ENCODE measurements around the gene CD6.

The CD6 gene

DNA sequence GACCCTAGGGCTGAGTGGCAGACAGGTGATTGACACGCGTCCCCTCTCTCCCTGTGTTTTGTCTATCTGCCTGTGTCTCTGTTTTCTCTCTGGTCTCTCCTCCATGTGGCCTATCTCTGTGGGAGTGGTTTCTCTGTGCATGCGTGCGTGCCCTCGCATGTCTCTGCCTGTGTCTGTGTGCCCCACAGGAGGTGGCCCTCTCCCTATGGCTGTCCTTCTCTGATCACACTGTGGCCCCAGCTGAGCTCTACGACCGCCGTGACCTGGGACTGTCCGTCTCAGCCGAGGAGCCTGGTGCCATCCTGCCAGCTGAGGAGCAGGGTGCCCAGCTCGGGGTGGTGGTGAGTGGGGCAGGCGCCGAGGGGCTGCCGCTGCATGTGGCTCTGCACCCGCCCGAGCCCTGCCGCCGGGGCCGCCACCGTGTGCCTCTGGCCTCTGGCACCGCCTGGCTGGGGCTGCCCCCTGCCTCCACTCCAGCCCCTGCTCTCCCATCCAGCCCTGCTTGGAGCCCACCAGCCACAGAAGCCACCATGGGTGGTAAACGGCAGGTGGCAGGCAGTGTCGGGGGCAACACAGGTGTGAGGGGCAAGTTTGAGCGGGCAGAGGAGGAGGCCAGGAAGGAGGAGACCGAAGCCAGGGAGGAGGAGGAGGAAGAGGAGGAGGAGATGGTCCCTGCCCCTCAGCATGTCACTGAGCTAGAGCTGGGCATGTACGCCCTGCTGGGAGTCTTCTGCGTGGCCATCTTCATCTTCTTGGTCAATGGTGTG is 35.6 kb upstream of the CD6 start:
- no peak for DNase-seq

DNA sequence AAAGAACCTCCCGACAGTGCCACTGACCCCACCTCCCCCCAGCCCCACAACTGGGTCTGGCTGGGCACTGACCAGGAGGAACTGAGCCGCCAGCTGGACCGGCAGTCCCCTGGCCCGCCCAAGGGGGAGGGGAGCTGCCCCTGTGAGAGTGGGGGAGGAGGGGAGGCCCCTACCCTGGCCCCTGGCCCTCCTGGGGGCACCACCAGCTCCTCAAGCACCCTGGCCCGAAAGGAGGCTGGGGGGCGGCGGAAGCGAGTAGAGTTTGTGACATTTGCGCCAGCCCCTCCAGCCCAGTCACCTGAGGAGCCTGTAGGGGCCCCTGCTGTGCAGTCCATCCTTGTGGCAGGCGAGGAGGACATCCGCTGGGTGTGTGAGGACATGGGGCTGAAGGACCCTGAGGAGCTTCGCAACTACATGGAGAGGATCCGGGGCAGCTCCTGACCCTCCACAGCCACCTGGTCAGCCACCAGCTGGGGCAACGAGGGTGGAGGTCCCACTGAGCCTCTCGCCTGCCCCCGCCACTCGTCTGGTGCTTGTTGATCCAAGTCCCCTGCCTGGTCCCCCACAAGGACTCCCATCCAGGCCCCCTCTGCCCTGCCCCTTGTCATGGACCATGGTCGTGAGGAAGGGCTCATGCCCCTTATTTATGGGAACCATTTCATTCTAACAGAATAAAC is 34.9 kb upstream of the CD6 start:
- no peak for DNase-seq

DNA sequence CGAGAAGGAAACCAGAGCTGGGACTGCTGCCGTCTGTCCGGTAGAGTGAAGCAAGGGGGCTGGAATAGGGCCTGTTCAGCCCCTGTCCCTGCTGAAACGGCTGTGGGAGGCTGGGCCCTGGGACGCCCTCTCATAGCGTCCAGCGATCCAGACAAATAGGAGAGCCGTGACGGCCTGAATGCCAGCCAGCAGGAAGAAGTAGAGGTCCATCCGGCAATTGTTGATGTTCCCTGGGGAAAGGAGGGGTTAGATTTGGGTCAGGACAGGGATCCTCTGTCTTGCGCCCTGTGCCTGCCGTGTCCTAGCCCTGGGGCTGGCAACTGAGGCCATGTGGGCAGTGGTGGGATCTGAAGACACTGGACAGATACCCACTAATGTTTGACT is 34.3 kb upstream of the CD6 start:
- DNase-seq, result no peak

DNA sequence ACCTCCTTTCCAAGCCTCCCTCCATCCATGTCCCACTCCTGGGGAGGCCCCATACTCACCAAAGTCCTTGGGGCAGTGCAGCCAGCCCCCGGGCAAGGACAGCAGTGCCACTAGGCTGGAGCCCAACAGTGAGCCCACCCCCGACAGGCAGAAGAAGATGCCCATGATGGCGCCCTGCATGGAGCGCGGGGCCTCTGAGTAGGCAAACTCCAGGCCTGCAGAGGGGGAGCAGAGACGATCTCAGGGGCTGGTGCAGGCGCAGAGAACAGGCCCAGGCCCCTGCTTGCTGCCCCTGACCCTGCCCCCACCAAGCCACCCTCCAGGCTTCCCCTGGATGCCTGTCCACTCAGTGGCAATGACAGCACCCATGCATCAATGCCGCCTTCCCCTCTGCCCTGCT is 33.7 kb upstream of the CD6 start:
- no peak for DNase-seq

DNA sequence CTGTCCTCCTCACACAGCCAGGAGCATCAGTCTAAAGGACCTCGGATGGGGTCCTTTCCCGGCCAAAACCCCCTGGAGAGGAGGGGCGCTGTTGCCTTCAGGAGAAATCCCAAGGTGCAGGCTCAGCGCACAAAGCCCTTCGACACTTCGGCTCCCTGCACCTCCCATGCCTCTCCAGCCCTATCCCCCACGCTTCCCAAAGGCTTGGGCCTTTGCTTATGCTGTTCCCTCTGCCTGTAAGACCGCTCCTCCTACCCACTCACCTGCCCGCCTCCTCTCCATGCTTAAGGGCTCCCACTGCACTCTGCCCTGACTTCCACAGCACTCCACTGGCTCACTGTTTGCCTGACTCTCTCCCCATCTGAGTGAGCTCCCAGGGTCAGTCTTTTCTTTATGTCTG is 33.0 kb upstream of the CD6 start:
- no peak for DNase-seq

DNA sequence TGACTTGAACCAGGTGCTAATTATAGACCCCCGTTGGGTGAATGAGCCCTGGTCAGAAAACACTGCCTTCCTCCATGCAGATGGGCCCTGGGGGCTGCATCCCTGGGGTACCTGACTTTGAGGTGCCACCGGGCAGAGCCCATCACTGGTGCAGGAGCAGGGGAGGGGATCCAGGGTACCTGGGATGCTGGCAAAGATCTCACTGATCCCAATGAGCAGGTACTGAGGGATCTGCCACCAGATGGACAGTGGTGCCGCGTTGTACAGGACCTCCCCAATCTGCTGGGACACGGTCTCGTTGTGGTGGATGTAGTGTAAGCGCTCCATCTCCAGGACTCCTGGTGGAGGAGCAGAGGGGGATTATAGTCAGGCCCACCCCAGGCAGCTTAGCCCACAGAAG is 32.2 kb upstream of the CD6 start:
- no peak for DNase-seq

DNA sequence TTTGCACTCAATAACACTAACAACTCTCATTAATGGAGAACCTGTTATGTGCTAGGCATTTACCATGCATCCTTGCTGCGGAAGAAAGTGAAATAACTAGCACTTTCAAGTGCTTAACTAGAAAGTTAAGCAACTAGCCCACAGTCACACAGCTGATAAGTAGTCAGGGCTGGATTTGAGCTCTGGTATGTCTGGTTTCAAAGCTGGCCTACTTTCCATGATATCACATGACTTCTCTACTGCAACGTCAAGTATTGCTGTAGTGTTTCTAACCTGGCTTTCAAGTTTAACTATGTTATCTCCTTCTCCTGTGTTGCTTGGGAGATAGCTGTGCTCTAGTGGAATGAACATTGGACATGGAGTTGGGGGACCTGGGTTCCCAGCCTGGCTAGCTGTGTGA is 31.6 kb upstream of the CD6 start:
- DNase-seq, result no peak

DNA sequence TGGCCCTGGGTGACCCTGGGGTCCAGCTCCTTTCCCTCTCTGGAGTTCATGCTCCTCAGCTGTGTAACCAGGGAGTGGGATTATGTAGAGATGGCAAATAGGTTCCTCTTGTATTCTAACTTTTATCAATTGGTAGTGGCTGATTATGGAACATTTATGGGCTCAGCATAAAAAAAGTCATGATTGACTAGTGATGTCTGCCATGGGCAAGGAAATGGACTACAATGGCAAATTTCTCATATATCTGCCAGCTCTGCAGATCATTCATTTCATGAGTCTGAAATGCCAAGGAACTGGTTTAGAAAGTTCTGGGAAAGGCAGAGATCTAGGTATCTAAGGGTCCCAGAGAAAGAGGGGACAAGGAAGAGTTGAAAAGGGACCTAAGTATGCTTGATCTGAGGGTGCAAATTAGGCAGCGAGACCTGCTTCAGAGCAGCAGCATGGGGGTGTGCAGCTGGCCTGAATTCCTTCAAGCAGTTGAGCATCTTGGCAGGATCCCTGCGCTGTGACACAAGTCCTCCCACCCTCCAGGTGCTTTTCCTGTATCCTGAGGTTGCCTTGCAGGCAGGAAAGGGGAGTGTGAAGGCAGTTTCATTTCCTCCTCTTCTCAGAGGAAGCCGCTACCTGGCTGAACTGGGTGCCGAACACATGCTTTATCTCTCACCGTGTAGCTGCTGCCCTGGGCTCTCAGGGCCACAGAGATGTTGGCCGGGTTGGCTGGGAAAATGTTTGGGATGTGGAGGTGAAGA is 29.9 kb upstream of the CD6 start:
- DNase-seq, result no peak

DNA sequence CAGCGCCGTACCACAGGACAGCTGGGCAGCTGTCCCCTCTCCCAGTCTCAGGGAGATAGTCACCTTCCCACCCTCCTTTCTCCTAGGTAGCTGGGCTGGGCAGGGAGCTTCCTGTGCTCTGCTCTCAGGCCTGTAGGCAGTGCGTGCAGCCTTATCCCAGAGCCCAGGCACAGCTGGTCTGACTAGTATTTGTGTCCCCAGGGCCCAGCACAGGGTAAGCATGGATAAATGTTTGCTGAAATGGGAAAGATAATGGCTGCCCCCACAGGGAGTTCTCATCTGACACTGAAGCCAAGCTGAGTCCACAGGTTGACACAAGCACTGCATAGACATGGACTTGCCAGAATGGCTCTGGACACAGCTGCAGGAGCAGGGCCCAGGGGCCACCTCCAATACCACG is 29.3 kb upstream of the CD6 start:
- DNase-seq, result no peak

DNA sequence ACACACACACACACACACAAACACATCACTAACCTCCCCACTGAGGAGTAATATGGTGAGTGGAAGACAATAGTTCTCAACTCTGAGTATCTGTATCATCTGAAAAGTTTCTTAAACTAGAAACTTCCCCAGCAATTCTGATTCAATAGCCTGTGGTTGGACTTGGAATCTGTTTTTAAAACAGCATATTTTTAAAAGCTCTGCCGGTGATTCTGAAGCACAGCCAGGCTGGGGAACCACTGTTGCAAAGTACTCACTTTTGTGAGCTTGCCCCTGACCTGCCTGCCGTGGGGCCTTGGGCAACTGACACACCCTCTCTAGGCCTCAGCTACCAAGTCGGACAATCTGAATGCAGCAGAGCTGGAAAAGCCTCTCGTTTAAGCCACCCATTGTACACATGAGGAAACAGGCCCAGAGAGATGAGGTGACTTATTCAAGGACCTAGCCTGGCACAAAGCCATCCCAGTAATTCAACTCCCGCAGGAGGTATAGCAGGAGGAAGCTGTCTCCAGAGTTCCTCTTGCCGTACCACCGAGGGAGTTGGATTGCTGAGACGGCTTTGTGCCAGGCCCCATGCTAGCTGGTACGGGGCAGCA is 28.4 kb upstream of the CD6 start:
- DNase-seq, result no peak

DNA sequence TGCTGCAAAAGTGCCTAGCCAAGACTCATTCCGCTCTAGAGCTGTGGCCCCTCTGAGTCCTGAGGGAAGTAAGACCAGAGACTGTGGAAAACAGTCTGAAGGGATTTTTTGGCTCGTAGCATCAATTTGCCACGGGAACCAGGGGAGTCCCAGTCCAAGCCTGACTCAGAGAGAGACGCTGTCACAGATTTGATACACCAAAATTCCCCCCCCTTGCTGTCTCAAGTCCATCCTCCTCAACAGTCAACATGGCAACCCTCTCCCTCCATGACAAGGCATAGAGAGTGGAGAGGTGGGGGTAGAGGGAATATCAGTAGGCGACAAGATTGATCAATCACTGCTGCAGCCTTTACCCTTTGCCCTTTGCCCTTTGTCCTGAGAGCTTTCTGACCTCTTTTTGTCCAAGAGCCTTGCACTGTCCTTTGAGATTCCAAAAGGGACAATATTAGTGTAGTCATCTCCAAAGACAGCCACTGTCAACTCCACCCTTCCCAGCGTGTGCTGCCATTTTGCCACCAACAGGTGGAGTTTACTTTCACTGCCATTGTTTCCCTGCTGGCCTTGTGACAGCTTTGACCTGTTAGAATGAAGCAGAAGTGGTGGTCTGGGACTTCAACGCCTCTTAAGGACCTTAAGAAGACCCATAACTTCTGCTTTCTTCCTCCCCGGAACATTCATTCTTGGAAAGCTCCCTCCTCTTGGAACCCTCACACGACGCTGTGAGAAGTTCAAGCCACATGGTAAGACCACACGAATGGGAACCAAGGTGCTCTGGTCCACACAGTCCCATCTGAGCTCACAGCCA is 26.8 kb upstream of the CD6 start:
- no peak for DNase-seq

DNA sequence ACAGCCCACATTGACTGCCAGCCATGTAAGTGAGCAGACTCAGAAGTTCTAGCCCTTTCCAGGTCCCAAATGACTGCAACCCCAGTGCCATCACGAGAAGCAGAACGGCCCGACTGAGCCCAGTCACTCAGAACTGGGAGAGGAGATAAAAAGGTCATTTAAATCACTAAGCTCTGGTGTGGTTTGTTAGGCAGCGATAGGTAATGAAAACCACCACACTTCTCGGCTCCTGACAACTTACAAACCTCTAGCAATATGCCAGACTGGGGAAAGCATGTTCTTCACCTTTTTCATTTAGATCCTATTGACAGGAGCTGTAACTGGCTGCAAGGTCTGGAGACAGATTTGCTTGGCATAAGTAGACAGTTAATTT is 26.2 kb upstream of the CD6 start:
- DNase-seq, result no peak

DNA sequence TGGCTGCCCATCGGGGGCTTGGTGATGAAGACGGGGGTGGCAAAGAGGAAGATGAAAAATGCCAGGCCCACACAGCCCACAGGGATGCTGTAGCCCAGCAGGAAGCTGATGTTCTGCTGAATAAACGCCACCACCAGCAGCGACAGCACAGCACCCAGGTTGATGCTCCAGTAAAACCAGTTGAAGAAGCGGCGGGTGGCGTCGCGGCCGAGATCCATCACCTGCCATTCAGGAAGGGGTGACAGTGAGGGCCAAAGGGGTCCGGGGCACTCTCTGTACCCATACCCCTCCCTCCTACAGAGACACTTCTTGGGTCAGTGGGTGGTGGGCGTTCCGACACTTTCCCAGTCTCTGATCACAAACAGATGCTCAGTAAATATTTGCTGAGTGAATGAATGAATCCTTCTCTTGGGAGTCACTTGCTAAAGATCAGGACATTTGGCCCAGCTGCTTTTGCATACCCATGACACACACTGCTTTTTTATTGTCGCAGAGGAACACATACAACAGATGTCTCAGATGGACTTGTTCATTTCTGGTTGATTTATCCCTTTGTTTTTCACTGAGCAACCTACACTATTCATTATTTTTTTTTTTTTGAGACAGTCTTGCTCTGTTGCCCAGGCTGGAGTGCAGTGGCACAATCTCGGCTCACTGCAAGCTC is 24.7 kb upstream of the CD6 start:
- DNase-seq, result no peak

DNA sequence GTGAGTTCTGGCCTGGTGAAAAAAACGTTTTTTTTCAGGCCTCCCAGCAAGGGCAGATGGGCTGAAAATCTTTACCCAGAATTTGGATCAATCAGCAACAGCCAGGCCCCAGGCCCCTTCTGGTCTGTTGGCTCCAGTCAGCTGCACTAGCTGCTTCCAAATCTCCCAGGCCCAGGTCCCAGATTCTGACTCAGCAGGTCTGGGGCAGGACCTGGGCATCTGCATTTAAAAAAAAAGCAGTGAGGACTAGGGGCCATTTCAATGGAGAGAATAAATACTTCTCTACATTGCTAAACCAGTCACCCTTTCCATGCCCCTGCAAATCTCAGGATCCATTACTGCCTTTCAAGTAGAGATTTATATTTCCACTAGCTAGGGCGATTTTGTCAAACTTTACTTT is 23.8 kb upstream of the CD6 start:
- DNase-seq, result no peak

DNA sequence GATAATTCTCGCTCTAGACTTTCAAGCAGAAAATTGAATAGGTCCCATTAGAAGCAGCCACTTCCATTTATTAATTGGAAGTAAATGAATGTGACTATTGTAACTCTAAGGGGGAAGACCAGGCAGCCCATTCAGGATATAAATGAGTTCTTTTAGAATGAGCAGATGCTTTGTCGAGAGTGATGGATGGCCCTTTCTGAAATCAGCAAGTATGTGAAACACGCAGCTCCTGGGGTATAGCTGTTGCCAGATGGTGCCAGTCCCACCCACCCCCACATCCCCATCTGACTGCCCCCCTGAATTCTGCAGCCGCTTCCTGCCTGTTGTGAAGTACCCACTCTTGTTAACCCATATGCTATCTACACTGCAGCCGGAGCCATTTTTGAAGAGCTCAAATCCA is 23.2 kb upstream of the CD6 start:
- no peak for DNase-seq

DNA sequence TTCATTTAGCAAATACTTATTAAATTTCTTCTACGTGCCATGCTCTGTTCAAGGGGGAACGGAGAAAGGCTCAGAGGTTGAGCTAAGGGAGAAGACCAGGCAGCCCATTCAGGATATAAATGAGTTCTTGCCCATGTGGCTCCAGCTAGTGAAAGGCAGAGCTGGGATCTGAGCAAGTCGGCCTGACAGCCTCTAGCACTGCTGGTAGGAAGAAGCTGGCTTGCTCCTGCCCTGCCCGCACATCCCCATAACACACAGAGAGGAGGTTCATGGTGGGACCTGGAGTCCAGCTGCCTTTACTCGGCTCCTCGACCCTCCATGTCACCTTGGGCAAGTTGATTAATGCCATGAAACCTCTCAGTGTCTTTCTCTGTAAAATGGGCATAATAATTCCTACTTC is 21.5 kb upstream of the CD6 start:
- no peak for DNase-seq

DNA sequence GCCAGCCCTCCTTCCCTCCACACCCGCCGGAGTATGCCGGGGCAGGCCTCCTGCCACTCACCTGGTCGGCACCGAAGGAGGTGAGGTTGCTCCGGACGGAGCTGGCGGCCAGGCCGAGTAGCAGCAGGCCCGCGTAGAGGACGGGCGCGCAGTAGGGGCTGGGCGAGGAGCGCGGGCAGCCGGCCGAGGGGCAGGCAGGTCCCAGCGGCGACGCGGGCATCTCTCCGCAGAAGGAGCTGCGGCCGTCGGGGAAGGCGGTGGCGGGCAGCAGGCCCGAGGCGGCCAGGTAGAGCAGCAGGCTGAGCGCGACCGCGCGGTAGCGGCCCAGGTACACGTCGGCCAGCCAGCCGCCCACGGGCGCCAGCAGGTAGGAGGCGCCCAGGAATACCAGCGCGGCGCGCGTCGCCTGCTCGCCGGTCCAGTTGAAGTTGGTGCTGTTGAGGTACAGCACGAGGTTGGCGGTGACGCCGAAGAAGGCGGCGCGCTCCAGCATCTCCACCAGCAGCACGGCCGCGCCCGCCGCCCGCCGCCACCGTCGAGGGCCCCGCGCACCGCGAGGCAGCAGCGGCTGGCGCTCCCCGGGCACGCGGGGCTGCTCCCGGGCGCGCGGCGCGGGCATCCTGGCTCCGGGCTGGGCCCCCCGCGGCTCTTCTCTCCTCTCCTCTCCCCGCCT is 20.4 kb upstream of the CD6 start:
- no peak for DNase-seq

DNA sequence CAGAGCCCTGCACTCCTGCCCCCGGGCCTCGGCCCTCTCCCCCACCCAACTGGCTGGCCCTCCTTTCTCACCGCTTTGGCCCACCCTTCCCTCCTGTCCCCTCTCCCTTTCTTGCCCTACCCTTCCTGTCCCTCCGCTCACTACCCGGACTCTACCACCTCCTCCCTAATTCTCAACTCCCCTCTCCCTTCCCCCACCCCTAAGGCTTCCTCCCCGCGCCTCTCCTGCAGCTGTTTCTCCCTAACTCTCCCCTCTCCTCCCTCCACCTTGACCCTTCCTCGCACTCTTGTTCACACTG is 19.9 kb upstream of the CD6 start:
- DNase-seq, result no peak

DNA sequence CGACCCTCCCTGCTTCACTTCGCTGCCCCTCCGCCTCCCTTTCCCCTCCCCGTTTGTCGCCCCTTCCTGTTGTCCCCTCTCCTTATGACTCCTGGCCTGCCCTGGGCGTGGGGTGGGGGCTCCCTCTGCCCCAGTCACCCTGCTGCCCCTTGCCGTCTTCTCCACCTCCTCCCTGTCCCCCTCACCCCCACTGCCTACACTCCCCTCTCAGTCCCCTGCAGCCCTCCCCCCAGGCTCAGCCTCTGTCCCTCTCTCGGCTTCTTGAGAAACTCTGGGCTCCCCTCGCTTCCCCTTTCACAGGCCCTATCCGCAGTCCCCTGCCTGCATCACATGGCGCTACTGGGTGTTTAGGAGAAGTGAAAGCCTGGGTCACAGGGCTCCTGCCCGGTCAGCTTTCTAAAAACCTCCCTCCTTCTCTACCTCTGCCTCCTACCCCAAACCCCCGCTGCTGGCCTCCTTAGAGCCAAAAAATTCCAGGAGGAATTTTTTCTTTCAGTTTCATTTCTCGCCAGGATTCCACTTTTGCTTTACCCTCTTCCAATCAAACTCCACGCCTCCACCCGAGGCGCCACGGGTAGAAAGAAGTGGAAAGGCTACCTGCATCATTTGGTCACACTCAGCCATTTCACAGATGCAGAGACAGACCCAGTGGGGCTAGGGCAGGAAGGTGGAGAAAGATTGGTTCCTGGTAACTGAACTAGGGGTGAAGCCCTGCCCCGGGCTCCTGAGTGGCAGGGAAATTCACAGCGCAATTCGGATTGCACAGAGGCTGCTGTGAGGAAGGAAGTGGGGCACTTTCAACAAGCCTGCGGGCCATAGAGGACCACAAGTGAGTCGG is 19.4 kb upstream of the CD6 start, which contains the start of gene SLC15A3:
Gene SLC15A3 (minus strand): TSS at position 273 of the 838 bp plus-strand sequence. CDS start 625 bp downstream, outside the sequence.
- DNase-seq, result peak; percentile 57

DNA sequence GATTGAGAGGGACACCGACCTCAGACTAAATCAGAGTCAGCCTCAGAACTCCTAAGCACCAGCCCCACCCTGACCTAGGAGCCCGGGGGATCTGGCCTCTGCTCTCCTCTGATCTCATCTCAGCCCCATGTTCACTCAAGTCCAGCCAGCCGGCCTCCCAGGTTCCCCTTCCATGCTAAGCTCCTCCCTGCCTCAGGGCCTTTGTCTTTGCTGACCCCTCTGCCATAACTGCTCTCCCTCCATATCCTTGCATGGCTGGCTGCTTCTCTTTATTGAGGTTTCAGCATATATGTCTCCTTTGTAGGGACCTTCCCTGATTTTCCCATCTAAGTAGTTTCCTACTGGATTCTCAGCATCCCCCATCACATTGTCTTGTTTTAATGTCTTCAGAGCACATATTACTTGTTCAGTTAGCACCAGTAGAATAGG is 18.7 kb upstream of the CD6 start:
- no peak for DNase-seq

DNA sequence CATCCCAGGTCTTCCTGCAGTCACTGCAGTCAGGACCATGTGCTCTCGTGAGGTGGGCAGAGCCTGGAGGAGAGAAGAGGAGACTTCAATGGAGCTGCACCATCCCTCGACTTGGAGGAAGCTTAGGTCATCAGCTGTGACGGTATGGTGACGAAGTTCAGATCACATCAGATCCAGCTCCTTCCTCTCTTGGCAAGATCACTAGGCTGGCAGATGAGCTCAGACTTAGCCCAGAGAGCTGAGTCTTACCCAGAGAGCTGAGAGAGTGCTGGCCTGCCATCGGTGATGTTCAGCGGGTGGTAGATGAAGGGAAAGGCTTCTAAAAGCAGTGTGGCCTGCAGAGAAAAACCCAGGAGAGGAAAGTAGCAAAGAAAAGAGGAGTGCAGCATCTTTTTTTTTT is 17.7 kb upstream of the CD6 start:
- DNase-seq, result no peak
